SKM-1 (cell line): ENCODE data around the gene CEACAM16.
"Not testable (repeated sequence)": the region's sequence is repeated elsewhere in the genome, so short reads cannot be mapped to it uniquely, and the experiment has no call there.

Experiments used
- DNase-seq: peaks from one replicate; lab custom pipeline; 2025; ENCODE audit not compliant: unreplicated experiment; lab: John Stamatoyannopoulos, UW

Gene CEACAM16

GRCh38 chr19:44677019-44677811, 21.7 kb upstream of the CEACAM16 start:
- DNase-seq, result no peak

- no peak for DNase-seq
Observed at GRCh38 chr19:44680536-44680935, 18.4 kb upstream of the CEACAM16 start.

- no peak for DNase-seq
Observed at GRCh38 chr19:44681992-44682790, 16.8 kb upstream of the CEACAM16 start.

- no peak for DNase-seq
Observed at GRCh38 chr19:44682807-44683206, 16.1 kb upstream of the CEACAM16 start.

- DNase-seq, result no peak
Observed at GRCh38 chr19:44683434-44684210, 15.3 kb upstream of the CEACAM16 start.

GRCh38 chr19:44684396-44684795, 14.6 kb upstream of the CEACAM16 start:
- DNase-seq, result not testable (repeated sequence)

GRCh38 chr19:44684892-44685863, 13.8 kb upstream of the CEACAM16 start:
- no peak for DNase-seq

- DNase-seq, result no peak
Observed at GRCh38 chr19:44685877-44686276, 13.1 kb upstream of the CEACAM16 start.

- no peak for DNase-seq
Observed at GRCh38 chr19:44686896-44687295, 12.1 kb upstream of the CEACAM16 start.

- DNase-seq, result no peak
Observed at GRCh38 chr19:44687888-44688287, 11.1 kb upstream of the CEACAM16 start.

GRCh38 chr19:44689290-44690130, 9.4 kb upstream of the CEACAM16 start:
- no peak for DNase-seq

GRCh38 chr19:44690131-44690440, 8.9 kb upstream of the CEACAM16 start:
- DNase-seq, result no peak

GRCh38 chr19:44692379-44692721, 6.6 kb upstream of the CEACAM16 start:
- no peak for DNase-seq

- no peak for DNase-seq
Observed at GRCh38 chr19:44694184-44694579, 4.8 kb upstream of the CEACAM16 start.

- DNase-seq, result no peak
Observed at GRCh38 chr19:44696939-44697669, 1.8 kb upstream of the CEACAM16 start.

GRCh38 chr19:44697670-44698034, 1.3 kb upstream of the CEACAM16 start:
- no peak for DNase-seq

- no peak for DNase-seq
Observed at GRCh38 chr19:44700547-44700946, 1.6 kb downstream of the CEACAM16 start.

GRCh38 chr19:44701228-44701627, 2.3 kb downstream of the CEACAM16 start:
- no peak for DNase-seq

- no peak for DNase-seq
Observed at GRCh38 chr19:44702551-44703176, 3.7 kb downstream of the CEACAM16 start.
